Panc1 (cell line): Measurements from ENCODE around the gene RNF7. TPM values are rescaled to one million over a fixed set of nuclear protein-coding genes. Genes with fewer than 3 reads are reported as not detected.

Experiments used
- ATAC-seq: fragments of 200-7000 bp; cut with Tn5 transposase; 2 replicates; pipeline ENCODE4 v1.9.1; 2020; ENCODE audit warnings: mild to moderate bottlenecking, moderate library complexity
- BruUV-seq: library from RNA; stranded (reverse); fragments of 400-500 nt; replicated peaks from 2 replicates; lab custom pipeline; 2021; lab: Mats Ljungman, UMichigan
- CTCF ChIA-PET: fragments of 300-600 bp; sonication (Branson Sonifier 250); formaldehyde crosslinking; loops from one replicate; lab custom pipeline; 2022; ENCODE audit warnings: antibody characterized with exemption; lab: Charles Lee
- POLR2A ChIA-PET: fragments of 300-600 bp; sonication (Branson Sonifier 250); formaldehyde crosslinking; loops from one replicate; lab custom pipeline; 2022; ENCODE audit warnings: antibody characterized with exemption; lab: Charles Lee
- DNase-seq: peaks from one replicate; pipeline ENCODE4 v3.0.0-alpha.2; 2010; ENCODE audit warnings: low read depth, low spot score
- H3K27ac ChIP-seq: 2 replicates; pipeline ENCODE4 v1.5.1; 2011; ENCODE audit warnings: mild to moderate bottlenecking, low read length, inconsistent platforms
- H3K27me3 ChIP-seq: fragments of 200-500 bp; sonication (Bioruptor generic); 2 replicates; pipeline ENCODE4 v1.6.0; 2014; ENCODE audit warnings: low read length, inconsistent platforms; ENCODE audit not compliant: control insufficient read depth, insufficient read depth
- H3K36me3 ChIP-seq: fragments of 200-500 bp; sonication (Bioruptor generic); 2 replicates; pipeline ENCODE4 v1.5.1; 2014; ENCODE audit warnings: inconsistent platforms, mild to moderate bottlenecking, low read length, moderate library complexity; ENCODE audit not compliant: control insufficient read depth, insufficient read depth
- H3K4me1 ChIP-seq: 2 replicates; pipeline ENCODE4 v1.5.1; 2011; ENCODE audit warnings: inconsistent platforms, mild to moderate bottlenecking, low read length, moderate library complexity; ENCODE audit not compliant: control insufficient read depth, insufficient read depth
- H3K4me3 ChIP-seq, 2 experiments: 2 replicates each; pipeline ENCODE4 v1.5.1; 2011 to 2012; ENCODE audit warnings: low read depth in 2 of 2, low read length in 2 of 2, mild to moderate bottlenecking in 2 of 2, inconsistent platforms in 1 of 2, moderate library complexity in 1 of 2
- H3K9me3 ChIP-seq: fragments of 200-500 bp; sonication (Bioruptor generic); 2 replicates; pipeline ENCODE4 v1.5.1; 2014; ENCODE audit warnings: low read depth, mild to moderate bottlenecking, inconsistent platforms, low read length, moderate library complexity; ENCODE audit not compliant: control insufficient read depth, insufficient read depth
- CTCF ChIP-seq: fragments of 450-650 bp; IDR thresholded peaks from 2 replicates; pipeline ENCODE4 v1.5.1; 2017; ENCODE audit warnings: mild to moderate bottlenecking
- POLR2AphosphoS5 ChIP-seq: IDR thresholded peaks from 2 replicates; pipeline ENCODE4 v1.6.1; 2012; ENCODE audit warnings: mild to moderate bottlenecking, low read depth, low read length, moderate library complexity
- REST ChIP-seq, 2 experiments: IDR thresholded peaks; 2 replicates each; pipeline ENCODE4 v1.6.1; 2011 to 2012; ENCODE audit warnings: low read depth in 2 of 2, control low read depth in 1 of 2, low read length in 1 of 2, mild to moderate bottlenecking in 1 of 2, moderate library complexity in 1 of 2; ENCODE audit not compliant: insufficient read depth in 1 of 2
- SIN3A ChIP-seq: IDR thresholded peaks from 2 replicates; pipeline ENCODE4 v1.6.1; 2012; ENCODE audit warnings: low read depth, mild to moderate bottlenecking, low read length, moderate library complexity, borderline replicate concordance; ENCODE audit not compliant: insufficient read depth
- TCF7L2 ChIP-seq: IDR thresholded peaks from 2 replicates; pipeline ENCODE4 v1.6.1; 2011; ENCODE audit warnings: mild to moderate bottlenecking, low read depth, low read length, inconsistent platforms
- in situ Hi-C: cut with HindIII; loops from 2 replicates; pipeline ENCODE4 v1.10.0; 2016; ENCODE audit warnings: low sequenced_read_pairs, low pct_unique_long_range_greater_than_20kb
- intact Hi-C: fragments of 100-400 bp; cut with micrococcal nuclease; formaldehyde crosslinking; loops from one replicate; pipeline ENCODE4 v1.10.0; 2022; ENCODE audit not compliant: unreplicated experiment
- total RNA-seq: library from RNA; stranded (reverse); gene quantifications from one replicate; pipeline ENCODE4 v1.2.1, GENCODE V29; 2021; ENCODE audit not compliant: unreplicated experiment

The RNF7 gene
- total RNA-seq, 1 experiment from 2014 or later = 87.3 TPM

GRCh38 chr3:141746962-141747361, 8.9 kb downstream of the RNF7 start:
- ATAC-seq (no peak), DNase-seq (no peak)
- CTCF ChIA-PET = interaction anchor here (0.7 kb wide), 1 partner anchor 166 kb away, joined by 4 read pairs; no protein-coding TSS in a partner anchor
- POLR2A ChIA-PET = no interaction called here
- H3K27ac ChIP-seq = no peak overlapping the region
- H3K9me3 ChIP-seq = no peaks in the 10 kb centered on the region
- no TSS peak for BruUV-seq
- H3K36me3 ChIP-seq = peaks cover 21% of the 10 kb centered on the region
- in situ Hi-C loops (no loop called here), intact Hi-C loops (no loop called here)
- H3K27me3 ChIP-seq = no peaks in the 10 kb centered on the region
- H3K4me3 ChIP-seq = no peak overlapping the region
- H3K4me1 ChIP-seq = peaks cover 3% of the 10 kb centered on the region; the same call in 1 of the 2 replicates
- TF ChIP-seq POLR2AphosphoS5 (no peak), REST (IDR thresholded peaks at IDR 0.05; ENCODE audit: insufficient read depth in 1 of 2, low read depth in 2 of 2, low read length in 1 of 2) (no peak), TCF7L2 (no peak), SIN3A (no peak), CTCF (no peak)

- BruUV-seq = no TSS peak
- ATAC-seq = no peak; the same call in 1 of the 2 replicates
Measured at GRCh38 chr3:141753399-141753798, 15.3 kb downstream of the RNF7 start.

More at GRCh38 chr3:141753399-141753798, 15.3 kb downstream of the RNF7 start:
- in situ Hi-C loops (no loop called here), intact Hi-C loops (no loop called here)
- no peak overlapping the region for H3K27ac ChIP-seq
- H3K4me3 ChIP-seq = no peak overlapping the region
- H3K36me3 ChIP-seq = no peaks in the 10 kb centered on the region
- H3K9me3 ChIP-seq = no peaks in the 10 kb centered on the region
- no peak for DNase-seq
- TF ChIP-seq POLR2AphosphoS5 (no peak), CTCF (no peak), SIN3A (no peak), REST (IDR thresholded peaks at IDR 0.05; ENCODE audit: insufficient read depth in 1 of 2, low read depth in 2 of 2, low read length in 1 of 2) (no peak), TCF7L2 (no peak)
- no peaks in the 10 kb centered on the region for H3K4me1 ChIP-seq
- no peaks in the 10 kb centered on the region for H3K27me3 ChIP-seq
- POLR2A ChIA-PET = no interaction called here
- CTCF ChIA-PET = no interaction called here
